ENCODE results near the gene FAM76A. TPM values are rescaled to one million over a fixed set of nuclear protein-coding genes. Genes with fewer than 3 reads are reported as not detected.
"Not testable (repeated sequence)": the region's sequence is repeated elsewhere in the genome, so short reads cannot be mapped to it uniquely, and the experiment has no call there.

Gene FAM76A
- total RNA-seq, 1 experiment from 2014 or later = 9.9 TPM

DNA sequence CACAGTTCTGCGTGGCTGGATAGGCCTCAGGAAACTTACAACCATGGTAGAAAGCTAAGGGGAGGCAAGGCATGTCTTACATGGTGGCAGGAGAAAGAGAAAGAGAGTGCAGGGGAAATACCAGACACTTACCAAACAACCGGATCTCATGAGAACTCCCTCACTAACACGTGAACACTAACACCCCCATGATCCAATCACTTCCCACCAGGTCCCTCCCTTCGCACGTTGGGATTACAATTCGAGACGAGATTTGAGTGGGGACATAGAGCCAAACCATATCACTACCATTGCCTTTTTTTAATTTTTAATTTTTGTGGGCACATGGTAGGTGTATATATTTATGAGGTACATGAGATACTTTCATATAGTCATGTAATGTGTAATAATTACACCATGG is 81.0 kb downstream of the FAM76A start:
- no peaks in the 10 kb centered on the region for H3K4me1 ChIP-seq (replicated peaks; ENCODE audit: insufficient read depth)
- no peaks in the 10 kb centered on the region for H3K79me2 ChIP-seq (ENCODE audit: low read depth)
- intact Hi-C loops (cut with micrococcal nuclease; ENCODE audit: unreplicated experiment) = no loop called here
- H3K4me2 ChIP-seq = no peak overlapping the region
- ChIA-PET POLR2A (ENCODE audit: unreplicated experiment) (no interaction called here), CTCF (no interaction called here)
- no peaks in the 10 kb centered on the region for H4K20me1 ChIP-seq (ENCODE audit: insufficient read depth)
- H3F3A ChIP-seq (ENCODE audit: insufficient read depth, low read depth) = no peaks in the 10 kb centered on the region
- TF ChIP-seq CTCF (conservative IDR thresholded peaks at IDR 0.05) = no peak
- TF ChIP-seq EZH2 (IDR thresholded peaks at IDR 0.05; ENCODE audit: low read depth) = no peak
- no peaks in the 10 kb centered on the region for H3K36me3 ChIP-seq (ENCODE audit: low read depth)
- H3K9me3 ChIP-seq (ENCODE audit: insufficient read depth, low read depth) = no peaks in the 10 kb centered on the region
- H3K27ac ChIP-seq = no peak overlapping the region
- DNase-seq = no peak
- no peak overlapping the region for H2AFZ ChIP-seq
- H3K9me2 ChIP-seq (ENCODE audit: insufficient read depth) = no peaks in the 10 kb centered on the region
- no peak overlapping the region for H3K4me3 ChIP-seq
- no peaks in the 10 kb centered on the region for H3K27me3 ChIP-seq (ENCODE audit: insufficient read depth, low read depth)
- no TSS peak for BruUV-seq (replicated peaks)

DNA sequence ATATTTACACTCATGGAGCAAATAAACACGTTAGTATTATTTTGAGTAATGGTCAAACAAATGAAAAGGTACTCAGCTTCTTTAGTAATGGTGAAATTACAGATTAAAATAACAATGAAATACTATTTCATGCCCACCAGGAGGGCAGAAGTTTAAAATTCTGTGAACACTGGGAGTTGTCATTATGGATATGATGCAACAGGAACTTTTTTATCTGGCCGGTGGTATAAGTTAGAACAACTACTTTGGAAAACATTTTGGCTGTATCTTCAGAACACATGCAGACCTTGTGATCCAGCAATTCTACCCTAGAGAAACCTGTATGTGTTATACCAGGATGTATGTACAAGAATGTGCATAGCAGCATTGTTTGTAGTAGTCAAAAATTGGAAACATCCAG is 81.6 kb downstream of the FAM76A start:
- H3K27me3 ChIP-seq (ENCODE audit: insufficient read depth, low read depth) = no peaks in the 10 kb centered on the region
- no peaks in the 10 kb centered on the region for H3K9me3 ChIP-seq (ENCODE audit: insufficient read depth, low read depth)
- intact Hi-C loops (cut with micrococcal nuclease; ENCODE audit: unreplicated experiment) = no loop called here
- H3K36me3 ChIP-seq (ENCODE audit: low read depth) = no peaks in the 10 kb centered on the region
- no peaks in the 10 kb centered on the region for H3K79me2 ChIP-seq (ENCODE audit: low read depth)
- POLR2A ChIA-PET (ENCODE audit: unreplicated experiment) = no interaction called here
- BruUV-seq (replicated peaks) = no TSS peak
- DNase-seq = no peak
- no peak overlapping the region for H2AFZ ChIP-seq
- no peak overlapping the region for H3K27ac ChIP-seq
- CTCF ChIA-PET = no interaction called here
- H3K4me1 ChIP-seq (replicated peaks; ENCODE audit: insufficient read depth) = no peaks in the 10 kb centered on the region
- no peaks in the 10 kb centered on the region for H3K9me2 ChIP-seq (ENCODE audit: insufficient read depth)
- H3F3A ChIP-seq (ENCODE audit: insufficient read depth, low read depth) = no peaks in the 10 kb centered on the region
- no peak overlapping the region for H3K4me2 ChIP-seq
- TF ChIP-seq EZH2 (IDR thresholded peaks at IDR 0.05; ENCODE audit: low read depth) = no peak
- TF ChIP-seq CTCF (conservative IDR thresholded peaks at IDR 0.05) = no peak
- no peak overlapping the region for H3K4me3 ChIP-seq
- no peaks in the 10 kb centered on the region for H4K20me1 ChIP-seq (ENCODE audit: insufficient read depth)

GRCh38 chr1:27808131-27808530 is 82.4 kb downstream of the FAM76A start:
- intact Hi-C loops (cut with micrococcal nuclease; ENCODE audit: unreplicated experiment); BruUV-seq (replicated peaks); H3K4me1 ChIP-seq (replicated peaks; ENCODE audit: insufficient read depth); H4K20me1 ChIP-seq (ENCODE audit: insufficient read depth); H2AFZ ChIP-seq; H3K4me3 ChIP-seq; POLR2A ChIA-PET (ENCODE audit: unreplicated experiment); H3K27ac ChIP-seq; H3K27me3 ChIP-seq (ENCODE audit: insufficient read depth, low read depth); H3K9me2 ChIP-seq (ENCODE audit: insufficient read depth); H3K36me3 ChIP-seq (ENCODE audit: low read depth); DNase-seq; H3F3A ChIP-seq (ENCODE audit: insufficient read depth, low read depth); H3K79me2 ChIP-seq (ENCODE audit: low read depth); H3K4me2 ChIP-seq; H3K9me3 ChIP-seq (ENCODE audit: insufficient read depth, low read depth): not testable (repeated sequence)
- CTCF ChIA-PET = interaction anchor here (0.7 kb wide), 1 partner anchor 129 kb away, joined by 3 read pairs; no protein-coding TSS in a partner anchor

DNA sequence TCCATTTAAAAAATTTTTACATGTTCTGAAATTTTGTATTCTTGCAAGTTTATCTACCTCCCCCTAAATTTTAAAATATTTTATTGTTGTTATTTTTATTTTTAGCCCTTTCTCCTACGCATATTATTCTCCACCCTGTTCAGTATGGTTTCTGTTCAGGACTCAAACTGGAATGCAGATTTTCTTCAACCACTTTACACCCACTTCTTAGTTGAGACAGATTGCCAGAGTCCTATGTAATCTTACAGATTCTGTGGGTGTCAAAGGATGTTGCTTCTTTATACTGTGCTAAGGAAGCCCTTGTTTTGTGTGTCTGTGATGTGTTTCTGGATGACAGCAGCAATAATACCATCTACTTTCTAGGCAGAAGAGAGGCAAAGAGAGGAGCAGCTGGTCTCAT is 84.1 kb downstream of the FAM76A start:
- Histone ChIP-seq H3K4me2 (no peak overlapping the region), H2AFZ (no peak overlapping the region), H3K4me3 (no peak overlapping the region), H3K27me3 (ENCODE audit: insufficient read depth, low read depth) (no peaks in the 10 kb centered on the region), H3K4me1 (replicated peaks; ENCODE audit: insufficient read depth) (no peaks in the 10 kb centered on the region), H3K27ac (no peak overlapping the region), H3F3A (ENCODE audit: insufficient read depth, low read depth) (no peaks in the 10 kb centered on the region), H3K9me2 (ENCODE audit: insufficient read depth) (no peaks in the 10 kb centered on the region), H3K79me2 (ENCODE audit: low read depth) (no peaks in the 10 kb centered on the region), H3K9me3 (ENCODE audit: insufficient read depth, low read depth) (no peaks in the 10 kb centered on the region), H3K36me3 (ENCODE audit: low read depth) (no peaks in the 10 kb centered on the region), H4K20me1 (ENCODE audit: insufficient read depth) (no peaks in the 10 kb centered on the region)
- CTCF ChIA-PET = no interaction called here
- intact Hi-C loops (cut with micrococcal nuclease; ENCODE audit: unreplicated experiment) = no loop called here
- no peak for TF ChIP-seq EZH2 (IDR thresholded peaks at IDR 0.05; ENCODE audit: low read depth)
- no peak for TF ChIP-seq CTCF (conservative IDR thresholded peaks at IDR 0.05)
- DNase-seq = no peak
- POLR2A ChIA-PET (ENCODE audit: unreplicated experiment) = interaction anchor here (0.6 kb wide), 1 partner anchor 20 kb away, joined by 5 read pairs; no protein-coding TSS in a partner anchor
- BruUV-seq (replicated peaks) = no TSS peak

All from PC-9 (cell line).